ENCODE measurements around the gene TSC22D3.
"Not testable (repeated sequence)": the region's sequence is repeated elsewhere in the genome, so short reads cannot be mapped to it uniquely, and the experiment has no call there.

TSC22D3 gene

GRCh38 chrX:107712231-107713202, 63.1 kb downstream of the TSC22D3 start:
- DNase-seq (ENCODE audit: low read depth, low spot score): no peak

GRCh38 chrX:107711521-107712181, 63.9 kb downstream of the TSC22D3 start:
- no peak for DNase-seq (ENCODE audit: low read depth, low spot score)

GRCh38 chrX:107710617-107711391, 64.8 kb downstream of the TSC22D3 start:
- DNase-seq (ENCODE audit: low read depth, low spot score): no peak

- DNase-seq (ENCODE audit: low read depth, low spot score): no peak
Measured at GRCh38 chrX:107709266-107709806, 66.3 kb downstream of the TSC22D3 start.

GRCh38 chrX:107708762-107709161, 66.8 kb downstream of the TSC22D3 start:
- DNase-seq (ENCODE audit: low read depth, low spot score): no peak

- no peak for DNase-seq (ENCODE audit: low read depth, low spot score)
Measured at GRCh38 chrX:107707866-107708265, 67.7 kb downstream of the TSC22D3 start.

- no peak for DNase-seq (ENCODE audit: low read depth, low spot score)
Measured at GRCh38 chrX:107706309-107706708, 69.3 kb downstream of the TSC22D3 start.

GRCh38 chrX:107704587-107704986, 71.0 kb downstream of the TSC22D3 start:
- no peak for DNase-seq (ENCODE audit: low read depth, low spot score)

GRCh38 chrX:107704181-107704580, 71.4 kb downstream of the TSC22D3 start:
- DNase-seq (ENCODE audit: low read depth, low spot score): no peak

GRCh38 chrX:107701493-107702121, 74.0 kb downstream of the TSC22D3 start:
- DNase-seq (ENCODE audit: low read depth, low spot score): no peak

GRCh38 chrX:107700790-107701189, 74.8 kb downstream of the TSC22D3 start:
- no peak for DNase-seq (ENCODE audit: low read depth, low spot score)

- DNase-seq (ENCODE audit: low read depth, low spot score): no peak
Measured at GRCh38 chrX:107700317-107700774, 75.2 kb downstream of the TSC22D3 start.

- DNase-seq (ENCODE audit: low read depth, low spot score): no peak
Measured at GRCh38 chrX:107699616-107700015, 76.0 kb downstream of the TSC22D3 start.

GRCh38 chrX:107691024-107691448, 84.6 kb downstream of the TSC22D3 start:
- no peak for DNase-seq (ENCODE audit: low read depth, low spot score)

- no peak for DNase-seq (ENCODE audit: low read depth, low spot score)
Measured at GRCh38 chrX:107687445-107687844, 88.1 kb downstream of the TSC22D3 start.

- DNase-seq (ENCODE audit: low read depth, low spot score): no peak
Measured at GRCh38 chrX:107686792-107687191, 88.8 kb downstream of the TSC22D3 start.

- no peak for DNase-seq (ENCODE audit: low read depth, low spot score)
Measured at GRCh38 chrX:107686026-107686425, 89.6 kb downstream of the TSC22D3 start.

- DNase-seq (ENCODE audit: low read depth, low spot score): not testable (repeated sequence)
Measured at GRCh38 chrX:107685586-107685985, 90.0 kb downstream of the TSC22D3 start.

GRCh38 chrX:107684956-107685385, 90.6 kb downstream of the TSC22D3 start:
- no peak for DNase-seq (ENCODE audit: low read depth, low spot score)

- no peak for DNase-seq (ENCODE audit: low read depth, low spot score)
Measured at GRCh38 chrX:107683931-107684330, 91.7 kb downstream of the TSC22D3 start.

Data from activated naive CD8-positive, alpha-beta T cell treated with anti-CD3 and anti-CD28 coated beads, Interleukin-2, amount 50 U/mL, for 16 hours (primary cell).